GM18870 (cell line): ENCODE data around the gene CLN3.
"Not testable (repeated sequence)": the region's sequence is repeated elsewhere in the genome, so short reads cannot be mapped to it uniquely, and the experiment has no call there.

Experiments
- ATAC-seq: cut with Tn5 transposase; IDR thresholded peaks from one replicate; pipeline ENCODE4 v1.9.1; 2021; ENCODE audit warnings: moderate library complexity; ENCODE audit not compliant: unreplicated experiment

CLN3 gene

DNA sequence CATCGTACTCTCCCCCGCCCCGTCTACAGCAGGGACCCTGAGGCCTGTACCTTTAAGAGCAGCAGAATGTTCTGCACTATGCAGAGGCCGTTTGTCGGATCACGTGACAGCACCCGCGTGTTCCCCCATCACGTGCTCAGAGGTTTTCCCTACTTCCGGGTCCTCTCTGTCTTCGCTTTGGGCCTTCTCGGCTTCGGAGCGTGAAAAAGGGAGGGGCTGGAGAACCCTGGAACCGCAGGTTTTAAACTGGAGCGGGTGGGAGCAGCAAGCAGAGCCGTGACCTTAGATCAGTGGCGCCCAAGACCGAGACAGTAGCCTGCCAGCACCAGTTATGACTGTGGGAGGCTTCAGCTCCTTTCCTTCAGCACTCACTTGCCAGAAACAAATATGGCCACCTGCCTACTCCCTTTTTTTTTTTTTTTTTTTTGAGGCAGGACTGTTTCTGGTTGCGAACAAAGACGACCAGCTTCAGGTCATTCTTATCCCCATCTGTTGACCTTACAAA lies at the start of gene CLN3:
Gene CLN3 (minus strand): TSS at position 105 of the 505 bp plus-strand sequence. CDS start 315 bp downstream, outside the sequence.
- peak; percentile 50 for ATAC-seq

- no peak for ATAC-seq
These were observed 48.5 kb upstream of the CLN3 start for GRCh38 chr16:28540346-28540745.

- ATAC-seq, result no peak
These were observed 47.1 kb upstream of the CLN3 start, which contains the start of gene NUPR1 for GRCh38 chr16:28538733-28539596. Gene NUPR1 (minus strand): TSS chr16:28538974. CDS start chr16:28538907, 67 bp downstream.

- no peak for ATAC-seq
These were observed 46.3 kb upstream of the CLN3 start for GRCh38 chr16:28537964-28538732.

DNA sequence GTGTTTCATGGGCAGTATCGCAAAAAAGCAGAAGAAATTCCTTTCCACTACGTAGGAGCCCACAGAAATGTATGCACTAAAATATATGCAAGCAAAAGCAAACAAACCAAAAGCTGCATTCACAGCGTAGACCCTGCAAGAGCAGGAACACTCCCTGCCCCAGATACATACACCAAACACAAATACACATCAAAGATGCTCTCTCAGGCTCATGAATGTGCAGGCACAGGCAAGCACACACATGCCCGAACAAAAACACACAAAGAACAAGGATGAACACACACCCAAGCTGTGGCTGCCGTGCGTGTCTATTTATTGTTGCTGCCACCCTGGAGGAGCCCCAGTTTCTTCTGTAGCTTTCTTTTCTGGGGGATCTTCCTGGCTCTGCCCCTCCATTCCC lies 45.2 kb upstream of the CLN3 start:
- ATAC-seq, result no peak

GRCh38 chr16:28534542-28535373 lies 42.9 kb upstream of the CLN3 start:
- ATAC-seq, result no peak

DNA sequence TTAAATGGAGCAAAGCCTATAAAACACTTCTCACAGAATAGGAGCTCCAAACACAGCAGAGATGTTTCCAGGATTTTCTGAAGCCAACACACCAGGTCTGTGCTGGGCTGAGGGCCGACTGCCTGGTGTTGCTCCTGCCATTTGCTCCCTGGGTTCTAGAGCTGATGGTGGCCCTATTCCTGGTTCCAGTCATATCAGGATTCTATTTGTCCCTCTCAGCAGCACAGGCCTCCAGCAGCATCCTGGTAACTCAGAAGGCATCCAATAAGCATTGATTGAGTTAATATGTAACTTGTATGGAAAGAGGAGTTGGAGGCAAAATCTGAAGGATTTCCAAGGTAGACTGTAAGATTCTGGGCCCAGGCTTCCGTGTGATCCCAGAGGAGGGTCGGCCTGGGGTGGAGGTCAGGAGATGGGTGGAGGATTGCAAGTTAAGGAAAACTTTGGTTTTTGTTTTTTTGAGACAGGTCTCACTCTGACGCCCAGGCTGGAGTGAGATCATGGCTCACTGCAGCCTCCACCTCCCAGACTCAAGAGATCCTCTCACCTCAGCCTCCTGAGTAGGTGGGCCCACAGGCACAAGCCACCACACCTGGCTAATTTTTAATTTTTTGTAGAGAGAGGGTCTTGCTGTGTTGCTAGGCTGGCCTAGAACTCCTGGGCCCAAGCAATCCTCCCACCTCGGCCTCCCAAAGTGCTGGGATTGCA lies 41.2 kb upstream of the CLN3 start:
- no peak for ATAC-seq

DNA sequence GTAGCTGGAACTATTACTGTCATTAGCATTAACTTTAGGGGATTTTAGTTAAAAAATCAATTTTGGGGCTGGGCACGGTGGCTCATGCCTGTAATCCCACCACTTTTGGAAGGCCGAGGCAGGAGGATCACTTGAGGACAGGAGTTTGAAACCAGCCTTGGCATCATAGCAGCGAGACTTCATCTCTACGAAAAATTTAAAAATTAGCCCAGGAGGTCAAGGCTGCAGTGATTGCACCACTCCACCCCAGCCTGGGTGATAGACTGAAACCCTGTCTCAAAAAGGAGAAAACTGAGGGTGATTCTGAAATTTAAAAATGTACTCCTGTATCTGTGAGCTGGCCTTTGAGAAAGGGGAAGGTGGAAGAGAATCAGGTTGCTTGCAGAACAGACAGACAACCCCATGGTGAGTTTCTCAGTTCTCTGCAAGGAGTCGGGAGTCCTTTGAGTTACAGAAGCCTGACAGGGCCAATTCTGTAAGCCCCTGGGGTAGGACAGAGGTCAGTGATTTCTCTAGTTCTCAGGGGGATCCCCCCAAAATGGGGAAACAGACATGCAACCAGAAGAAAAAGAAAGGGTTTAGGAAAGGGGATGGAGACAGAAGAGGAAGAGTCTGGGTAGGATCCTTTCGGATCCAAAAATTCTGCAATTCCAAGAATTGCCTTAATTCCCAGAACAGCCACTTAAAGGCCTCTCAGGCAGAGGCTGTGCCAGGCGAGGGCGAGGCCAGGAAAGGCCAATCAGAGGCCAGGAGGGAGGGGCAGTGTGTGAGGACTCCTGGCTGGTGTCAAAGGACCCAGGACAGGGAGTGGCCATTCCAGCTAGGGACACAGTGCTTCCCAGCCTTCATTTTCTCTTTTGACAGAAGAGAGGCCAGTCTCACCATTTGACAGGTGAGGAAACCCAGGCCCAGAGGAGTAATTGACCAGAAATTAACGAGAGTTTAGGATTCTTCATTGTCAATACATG lies 40.2 kb upstream of the CLN3 start:
- ATAC-seq, result no peak

GRCh38 chr16:28529124-28529523 lies 37.2 kb upstream of the CLN3 start:
- no peak for ATAC-seq

- ATAC-seq, result no peak
These were observed 36.6 kb upstream of the CLN3 start for GRCh38 chr16:28528463-28528867.

- ATAC-seq, result no peak
These were observed 36.1 kb upstream of the CLN3 start for GRCh38 chr16:28527985-28528384.

- not testable (repeated sequence) for ATAC-seq
These were observed 35.4 kb upstream of the CLN3 start for GRCh38 chr16:28527100-28527785.

DNA sequence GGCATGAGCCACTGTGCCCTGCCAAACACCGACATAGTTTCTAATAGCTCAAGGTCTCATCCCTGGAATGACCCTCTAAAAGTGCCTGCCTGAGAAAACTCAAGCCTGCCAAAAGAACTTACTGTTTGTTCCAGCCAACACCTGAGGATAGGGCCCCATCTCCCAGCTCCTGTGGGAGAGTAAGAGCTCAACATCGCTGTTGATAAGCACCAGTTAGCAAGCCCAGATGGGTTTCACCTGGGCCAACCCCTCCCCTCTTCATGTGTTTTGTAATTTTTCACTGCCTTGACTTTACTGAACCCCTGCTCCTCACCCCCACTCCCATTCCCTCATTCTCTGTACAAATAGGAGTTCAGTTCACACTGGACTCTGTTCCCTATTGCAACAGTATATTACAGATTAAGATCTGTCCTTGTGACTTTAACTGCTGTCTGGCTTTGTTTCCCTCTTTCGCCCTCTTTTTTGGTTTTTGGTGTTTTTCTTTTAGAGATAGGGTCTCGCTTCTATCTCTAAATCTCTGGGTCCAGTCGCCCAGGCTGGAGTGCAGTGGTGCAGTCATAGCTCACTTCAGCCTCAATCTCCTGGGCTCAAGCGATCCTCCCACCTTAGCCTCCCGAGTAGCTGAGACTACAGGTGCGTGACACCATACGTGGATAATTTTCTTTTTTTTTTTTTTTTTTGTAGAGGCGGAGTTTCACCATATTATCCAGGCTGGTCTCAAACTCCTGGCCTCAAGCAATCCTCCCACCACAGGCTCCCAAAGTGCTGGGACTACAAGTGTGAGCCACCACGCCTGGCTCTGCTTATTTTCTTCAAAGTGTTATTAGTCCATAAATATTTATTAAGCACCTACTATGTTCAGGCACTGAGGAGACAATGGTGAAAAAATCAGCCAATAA lies 34.6 kb upstream of the CLN3 start:
- no peak for ATAC-seq

GRCh38 chr16:28524681-28525171 lies 32.9 kb upstream of the CLN3 start:
- no peak for ATAC-seq

DNA sequence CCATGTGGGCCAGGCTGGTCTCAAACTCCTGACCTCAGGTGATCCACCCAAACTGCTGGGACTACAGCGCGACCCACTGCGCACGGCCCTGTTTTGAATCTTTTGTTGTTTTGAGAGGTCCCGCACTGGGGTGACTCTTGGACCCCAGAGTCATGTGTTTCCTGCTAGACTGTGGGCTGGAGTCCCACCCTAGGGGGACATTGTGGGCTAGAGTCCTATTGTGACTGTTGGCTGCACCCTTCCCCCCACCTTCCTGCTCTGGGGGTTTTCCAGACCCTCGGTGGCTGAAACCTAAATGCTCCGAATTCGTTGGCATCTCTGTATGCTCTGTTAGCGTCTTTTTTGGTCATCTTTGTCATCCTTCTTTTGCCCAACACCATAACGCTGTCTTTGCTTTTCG lies 30.9 kb upstream of the CLN3 start:
- no peak for ATAC-seq

GRCh38 chr16:28521436-28521835 lies 29.6 kb upstream of the CLN3 start:
- ATAC-seq, result no peak

DNA sequence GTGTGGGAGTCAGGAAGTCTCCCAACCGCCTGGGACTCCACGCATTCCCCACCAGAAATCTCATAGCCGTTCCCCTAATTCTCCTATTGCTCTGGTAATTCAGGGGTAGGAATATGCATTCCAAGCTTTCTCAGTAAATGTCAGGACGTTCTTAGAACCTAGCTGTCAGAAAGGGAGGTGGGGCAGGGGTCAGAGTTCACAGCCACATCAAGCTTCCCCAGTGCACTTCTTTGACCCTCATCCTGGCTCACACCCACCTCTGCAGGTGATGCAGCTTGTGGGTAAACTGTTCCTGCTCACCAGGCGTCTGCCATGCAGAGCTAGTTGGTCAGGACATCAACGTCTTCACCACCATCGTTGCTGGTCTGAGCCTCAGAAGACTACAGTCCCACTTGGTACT lies 28.8 kb upstream of the CLN3 start:
- ATAC-seq, result no peak
